Spleen (tissue), 7 donors: ENCODE data around the gene LMOD3.

Experiments
- CTCF ChIP-seq, 11 experiments: fragments of 200-600 bp in 7 of 11; fragments of 450-650 bp in 4 of 11; sonication (generic) in 4 of 11; IDR thresholded peaks in 8 of 11; conservative IDR thresholded peaks in 3 of 11; 1 replicate in 7 of 11; 2 replicates in 4 of 11; pipeline versions ENCODE4 v1.4.0 to v1.8.0; 2016 to 2021; ENCODE audit warnings: antibody characterized with exemption in 11 of 11, inconsistent platforms in 4 of 11, mild to moderate bottlenecking in 1 of 11
- POLR2A ChIP-seq, 3 donors: fragments of 450-650 bp; IDR thresholded peaks; one replicate each; pipeline ENCODE4 v1.5.1; 2017; ENCODE audit warnings: antibody characterized with exemption in 3 of 3, mild to moderate bottlenecking in 1 of 3
- POLR2AphosphoS5 ChIP-seq, 3 donors: sonication (generic); formaldehyde crosslinking; IDR thresholded peaks; one replicate each; pipeline ENCODE4 v1.5.1; 2017; ENCODE audit warnings: antibody characterized with exemption in 3 of 3
- donor health status: DM: no; HTN: no; CAD: no; lungs with moderate emphysema.
- donor health status: DM: no; HTN: no; CAD: no.
- donor health status: DM: no; HTN: no; CAD: no.

- TF ChIP-seq POLR2AphosphoS5 (IDR thresholded peaks at IDR 0.05), result no peak
- no peak for TF ChIP-seq CTCF (IDR thresholded peaks at IDR 0.05 in 8 of 11, conservative IDR thresholded peaks at IDR 0.05 in 3 of 11)
- TF ChIP-seq POLR2A (IDR thresholded peaks at IDR 0.05), result no peak
Measured at GRCh38 chr3:69102384-69102783, 20.0 kb downstream of the LMOD3 start.
